Measurements from ENCODE around the gene FOXN4.

Gene FOXN4

GRCh38 chr12:109304485-109304884 lies 4.6 kb downstream of the FOXN4 start:
- Histone ChIP-seq H3K27me3 (ENCODE audit: insufficient read depth, low read depth) (no peaks in the 10 kb centered on the region; the same call in 1 of the 2 replicates), H3K36me3 (ENCODE audit: insufficient read depth) (no peaks in the 10 kb centered on the region), H3K27ac (no peak overlapping the region), H3K4me3 (IDR thresholded peaks at IDR 0.05; ENCODE audit: insufficient read depth, low read depth, low read length) (no peak overlapping the region), H3K4me2 (no peak overlapping the region), H3K9ac (no peak overlapping the region), H2AFZ (ENCODE audit: low read depth) (no peak overlapping the region), H4K20me1 (ENCODE audit: insufficient read depth) (no peaks in the 10 kb centered on the region), H3K79me2 (ENCODE audit: insufficient read depth, low read depth) (no peaks in the 10 kb centered on the region), H3K4me1 (ENCODE audit: low read depth, poor library complexity, severe bottlenecking) (no peaks in the 10 kb centered on the region)
- no peak for TF ChIP-seq CTCF (conservative IDR thresholded peaks at IDR 0.05; ENCODE audit: low read depth, low read length)

- Histone ChIP-seq H3K36me3 (ENCODE audit: insufficient read depth) (no peaks in the 10 kb centered on the region), H3K27ac (no peak overlapping the region), H3K4me3 (IDR thresholded peaks at IDR 0.05; ENCODE audit: insufficient read depth, low read depth, low read length) (no peak overlapping the region), H2AFZ (ENCODE audit: low read depth) (no peak overlapping the region), H3K27me3 (ENCODE audit: insufficient read depth, low read depth) (no peaks in the 10 kb centered on the region), H3K4me1 (ENCODE audit: low read depth, poor library complexity, severe bottlenecking) (no peaks in the 10 kb centered on the region), H3K9ac (no peak overlapping the region), H3K4me2 (no peak overlapping the region), H3K79me2 (ENCODE audit: insufficient read depth, low read depth) (no peaks in the 10 kb centered on the region), H4K20me1 (ENCODE audit: insufficient read depth) (no peaks in the 10 kb centered on the region)
- no peak for TF ChIP-seq CTCF (conservative IDR thresholded peaks at IDR 0.05; ENCODE audit: low read depth, low read length)
These were observed 6.3 kb downstream of the FOXN4 start for GRCh38 chr12:109302770-109303169.

GRCh38 chr12:109302358-109302757 lies 6.7 kb downstream of the FOXN4 start:
- Histone ChIP-seq H3K4me1 (ENCODE audit: low read depth, poor library complexity, severe bottlenecking) (no peaks in the 10 kb centered on the region), H3K27me3 (ENCODE audit: insufficient read depth, low read depth) (no peaks in the 10 kb centered on the region), H3K9ac (no peak overlapping the region), H3K79me2 (ENCODE audit: insufficient read depth, low read depth) (no peaks in the 10 kb centered on the region), H2AFZ (ENCODE audit: low read depth) (no peak overlapping the region), H3K36me3 (ENCODE audit: insufficient read depth) (no peaks in the 10 kb centered on the region), H3K4me3 (IDR thresholded peaks at IDR 0.05; ENCODE audit: insufficient read depth, low read depth, low read length) (no peak overlapping the region), H3K4me2 (no peak overlapping the region), H4K20me1 (ENCODE audit: insufficient read depth) (no peaks in the 10 kb centered on the region), H3K27ac (no peak overlapping the region)
- no peak for TF ChIP-seq CTCF (conservative IDR thresholded peaks at IDR 0.05; ENCODE audit: low read depth, low read length)

GRCh38 chr12:109301643-109302168 lies 7.4 kb downstream of the FOXN4 start:
- H3K4me2 ChIP-seq = no peak overlapping the region
- H2AFZ ChIP-seq (ENCODE audit: low read depth) = no peak overlapping the region
- H4K20me1 ChIP-seq (ENCODE audit: insufficient read depth) = no peaks in the 10 kb centered on the region
- no peak overlapping the region for H3K4me3 ChIP-seq (IDR thresholded peaks at IDR 0.05; ENCODE audit: insufficient read depth, low read depth, low read length)
- no peak overlapping the region for H3K9ac ChIP-seq
- no peaks in the 10 kb centered on the region for H3K4me1 ChIP-seq (ENCODE audit: low read depth, poor library complexity, severe bottlenecking)
- H3K27me3 ChIP-seq (ENCODE audit: insufficient read depth, low read depth) = no peaks in the 10 kb centered on the region
- no peak overlapping the region for H3K27ac ChIP-seq
- H3K79me2 ChIP-seq (ENCODE audit: insufficient read depth, low read depth) = no peaks in the 10 kb centered on the region
- no peaks in the 10 kb centered on the region for H3K36me3 ChIP-seq (ENCODE audit: insufficient read depth)
- TF ChIP-seq CTCF (conservative IDR thresholded peaks at IDR 0.05; ENCODE audit: low read depth, low read length) = no peak
